HG03175 (cell line): ENCODE results near the gene ZBTB20.

ENCODE experiments used
- ATAC-seq: cut with Tn5 transposase; IDR thresholded peaks from one replicate; pipeline ENCODE4 v1.9.1; 2021; ENCODE audit warnings: mild to moderate bottlenecking, moderate library complexity; ENCODE audit not compliant: unreplicated experiment

Gene ZBTB20

GRCh38 chr3:114427285-114428043 is 719.6 kb downstream of the ZBTB20 start:
- ATAC-seq = no peak

GRCh38 chr3:114424337-114424736 is 722.8 kb downstream of the ZBTB20 start:
- no peak for ATAC-seq

GRCh38 chr3:114421204-114421603 is 725.9 kb downstream of the ZBTB20 start:
- no peak for ATAC-seq

DNA sequence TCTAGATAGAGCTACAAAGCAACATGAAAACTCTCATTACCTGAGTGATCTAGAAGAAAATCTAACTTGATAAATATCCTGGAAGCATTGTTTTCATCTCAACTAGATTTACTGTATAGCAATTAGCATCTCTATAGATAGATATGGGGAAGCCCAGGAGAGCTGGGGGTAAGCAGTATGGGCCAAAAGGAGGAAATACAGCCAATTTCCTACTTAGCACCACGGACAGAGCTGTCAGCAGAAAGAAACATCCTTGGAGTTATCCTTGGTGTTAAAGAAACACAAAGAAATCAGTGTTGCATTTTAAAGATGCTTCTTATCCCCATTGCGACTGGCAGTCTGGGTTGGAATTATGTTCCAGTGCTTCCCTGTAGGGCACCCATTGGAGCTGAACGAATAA is 727.0 kb downstream of the ZBTB20 start:
- ATAC-seq = no peak

DNA sequence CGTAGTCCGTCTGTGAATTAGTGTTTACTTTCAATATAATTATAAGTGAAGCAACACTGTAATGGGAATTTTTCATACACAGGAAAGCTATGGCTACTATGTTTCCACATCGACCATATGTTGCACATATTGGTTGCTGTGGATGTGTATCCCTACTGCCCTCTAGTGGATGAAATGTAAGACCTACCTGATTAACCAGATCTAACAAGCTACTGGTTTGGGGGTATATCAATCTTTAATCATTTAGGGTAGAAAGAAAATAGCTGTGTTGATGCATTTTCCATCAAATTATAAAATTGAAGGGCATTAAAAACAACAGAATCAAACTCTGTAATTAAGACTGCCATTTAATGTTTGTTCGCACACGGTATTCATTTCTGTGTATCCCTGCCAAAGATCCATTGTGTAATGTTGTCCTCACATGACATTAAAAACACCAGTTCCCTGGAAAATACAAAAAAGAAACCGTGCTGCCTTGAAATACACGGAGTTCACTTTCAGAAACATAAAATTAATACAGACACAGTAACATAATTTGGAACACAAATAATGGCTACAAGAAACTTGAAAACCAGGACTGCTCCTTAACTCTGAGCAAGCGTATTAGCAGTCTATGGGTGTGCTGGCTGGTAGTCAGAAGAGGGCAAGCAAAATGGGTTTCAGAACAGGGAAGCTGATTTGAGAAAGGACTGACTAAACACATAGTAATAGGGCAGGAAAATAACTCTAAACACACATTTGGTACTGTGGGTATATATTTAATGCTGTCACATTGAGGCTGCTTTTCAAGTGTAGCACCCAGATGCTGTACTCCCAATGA is 728.2 kb downstream of the ZBTB20 start:
- peak; percentile 74 for ATAC-seq

GRCh38 chr3:114418107-114418506 is 729.0 kb downstream of the ZBTB20 start:
- peak; percentile 78 for ATAC-seq

GRCh38 chr3:114417675-114418074 is 729.4 kb downstream of the ZBTB20 start:
- ATAC-seq = peak; percentile 16

- ATAC-seq = no peak
Observed at GRCh38 chr3:114417265-114417664, 729.8 kb downstream of the ZBTB20 start.

DNA sequence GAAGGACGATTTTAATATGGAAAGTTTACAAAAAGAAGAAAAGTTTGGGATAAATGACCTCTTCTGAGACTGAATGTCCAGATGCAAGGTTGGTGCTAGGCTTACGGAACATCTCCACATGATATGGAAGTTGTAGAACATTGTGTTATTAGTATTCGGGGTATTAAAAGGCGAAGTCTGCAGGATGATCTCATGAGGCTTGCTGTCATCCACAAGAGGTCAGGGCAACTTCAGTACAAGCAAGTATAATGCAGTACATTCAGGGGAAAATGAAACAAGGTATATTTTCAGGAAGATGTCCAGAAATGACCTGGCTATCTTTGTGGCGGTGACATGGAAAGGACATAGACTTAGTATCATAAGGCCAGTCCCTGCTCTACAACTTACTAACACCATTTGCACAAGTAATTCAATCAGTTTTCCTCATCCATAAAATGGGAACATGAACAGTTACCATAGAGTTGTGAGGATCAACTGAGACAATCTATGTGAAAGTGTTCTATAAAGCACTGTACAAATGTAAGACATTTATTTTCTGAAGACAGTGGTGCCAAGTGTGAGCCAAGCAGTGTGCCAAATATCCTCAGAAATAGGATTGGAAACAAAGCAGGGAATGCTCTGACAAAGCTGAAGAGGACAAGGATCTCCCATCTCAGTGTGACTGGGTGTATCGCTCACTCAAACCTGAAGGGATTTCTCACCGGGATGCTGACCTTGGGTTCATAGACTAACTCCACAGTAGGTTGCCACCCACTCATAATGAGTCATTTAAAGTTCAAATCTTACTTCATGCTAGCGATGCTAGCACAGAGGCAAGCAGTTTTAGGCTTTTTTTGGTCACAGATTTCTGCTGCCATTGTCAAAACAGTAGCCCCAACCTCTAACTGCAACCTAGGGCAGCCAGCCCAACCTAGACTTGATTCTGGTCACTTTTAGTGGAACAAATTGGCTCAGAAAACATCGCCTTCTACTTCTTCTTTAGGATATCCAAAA is 735.0 kb downstream of the ZBTB20 start:
- no peak for ATAC-seq

DNA sequence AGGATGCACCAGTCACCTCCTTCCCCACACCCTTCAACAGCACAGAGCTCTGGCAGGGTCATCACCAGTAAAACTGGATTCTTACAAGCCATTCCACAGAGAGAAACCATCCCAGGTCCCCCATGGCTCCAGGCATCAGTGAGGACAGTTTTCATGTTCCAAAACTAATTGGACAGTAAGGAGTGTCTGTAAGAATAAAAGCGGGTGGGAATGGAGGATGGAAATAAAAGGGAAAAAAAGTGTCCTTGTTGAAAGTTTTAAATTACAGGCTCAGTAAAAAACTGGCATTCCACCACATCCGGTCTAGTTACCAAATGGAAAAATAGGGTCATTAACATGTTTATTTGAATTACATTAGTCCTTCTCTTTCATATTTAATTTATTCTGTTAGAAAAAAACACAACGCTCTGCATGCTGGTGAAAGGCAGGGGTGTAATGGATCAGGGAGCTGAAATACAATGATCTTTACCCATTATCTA is 735.9 kb downstream of the ZBTB20 start:
- ATAC-seq = no peak

- no peak for ATAC-seq
Observed at GRCh38 chr3:114408736-114409670, 738.1 kb downstream of the ZBTB20 start.

DNA sequence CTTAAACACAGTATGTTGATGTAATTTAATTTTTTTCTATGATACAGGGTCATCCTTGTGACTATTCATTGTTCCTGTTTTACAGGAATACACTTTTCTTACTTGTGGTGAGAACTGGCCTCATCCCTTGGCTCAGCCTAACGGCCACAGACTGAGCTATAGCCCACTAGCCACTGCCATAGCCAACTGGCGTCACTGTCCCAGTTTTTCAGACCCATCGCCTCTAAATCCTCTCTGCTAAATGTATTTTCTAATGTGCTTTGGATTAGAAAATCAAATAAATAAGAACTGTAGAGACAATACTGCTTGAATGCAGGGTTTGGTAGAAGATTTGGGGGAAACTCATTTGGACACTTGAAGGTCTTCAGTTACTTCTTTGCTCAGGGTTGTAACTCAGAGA is 740.2 kb downstream of the ZBTB20 start:
- ATAC-seq = no peak

- no peak for ATAC-seq
Observed at GRCh38 chr3:114406286-114406685, 740.8 kb downstream of the ZBTB20 start.

GRCh38 chr3:114405202-114405990 is 741.7 kb downstream of the ZBTB20 start:
- ATAC-seq = peak; percentile 39

DNA sequence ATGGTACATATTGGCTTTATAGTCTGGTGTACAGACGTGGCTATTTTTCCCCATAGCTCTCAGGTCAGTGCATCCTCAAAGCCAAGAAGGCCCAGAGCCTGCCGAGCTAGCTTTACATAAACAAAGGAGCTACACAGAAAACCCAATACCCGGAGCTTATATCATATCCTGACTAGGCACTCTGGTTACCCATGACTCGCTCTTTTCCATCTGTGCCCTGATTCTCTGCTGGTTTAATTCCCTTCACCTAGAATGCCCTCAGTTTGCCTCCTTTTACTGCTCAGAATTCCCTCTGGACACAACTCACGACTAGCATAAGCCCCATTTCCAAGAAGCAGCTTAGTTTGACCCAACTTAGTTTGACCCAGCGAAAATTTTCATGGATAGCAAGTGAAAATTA is 742.5 kb downstream of the ZBTB20 start:
- ATAC-seq = no peak

DNA sequence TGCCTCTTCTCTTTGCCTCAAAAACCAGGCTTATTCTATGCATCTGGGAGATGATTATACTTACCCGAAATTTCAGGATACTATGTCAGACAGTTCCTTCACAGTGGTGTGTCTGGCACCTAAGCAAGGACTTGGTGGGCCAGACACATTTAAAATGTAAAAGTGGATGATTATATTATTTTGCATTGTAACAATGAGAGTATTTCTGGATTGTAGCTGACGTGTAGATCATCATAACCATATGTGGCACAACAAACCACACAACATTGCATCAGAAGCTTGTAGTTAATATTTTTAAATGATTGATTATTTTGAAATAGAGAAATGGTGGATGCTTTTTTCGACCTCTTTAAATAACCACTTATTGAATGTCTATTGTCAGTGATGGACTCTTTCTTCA is 744.2 kb downstream of the ZBTB20 start:
- no peak for ATAC-seq

- no peak for ATAC-seq
Observed at GRCh38 chr3:114401346-114401745, 745.7 kb downstream of the ZBTB20 start.

DNA sequence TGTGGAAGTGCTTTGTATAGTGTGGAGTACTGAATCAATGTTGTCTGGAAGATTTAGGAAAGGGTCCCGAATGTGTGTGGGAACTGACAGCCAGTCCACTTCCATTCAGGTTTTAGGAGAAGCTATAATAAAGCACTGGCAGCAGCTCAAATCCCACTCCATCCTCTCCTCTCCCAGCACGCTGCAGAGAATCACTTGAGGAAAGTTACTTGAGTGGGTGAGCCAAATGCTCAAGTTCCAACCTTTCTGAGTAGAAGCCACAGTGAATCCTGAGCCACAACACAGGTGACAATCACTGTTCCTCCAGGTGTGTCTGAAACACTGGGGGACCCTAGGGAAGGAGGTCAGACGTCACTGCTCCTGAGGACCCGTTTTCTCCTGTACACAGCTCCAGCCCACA is 746.7 kb downstream of the ZBTB20 start:
- no peak for ATAC-seq

- no peak for ATAC-seq
Observed at GRCh38 chr3:114394551-114394950, 752.5 kb downstream of the ZBTB20 start.
